NT2/D1 (cell line): ENCODE data around the gene OTUD3.

ENCODE experiments used
- SUZ12 ChIP-seq: IDR thresholded peaks from 2 replicates; pipeline ENCODE4 v1.6.1; 2011; ENCODE audit not compliant: insufficient read length, insufficient read depth; ENCODE audit errors: extremely low read depth
- ZNF274 ChIP-seq: IDR thresholded peaks from 2 replicates; pipeline ENCODE4 v1.6.1; 2011; ENCODE audit warnings: mild to moderate bottlenecking, low read depth, low read length

- TF ChIP-seq ZNF274 (no peak), SUZ12 (no peak)
Observed at GRCh38 chr1:19918057-19918456, 35.9 kb downstream of the OTUD3 start.
